ENCODE data around the gene UBQLN2.
"Not testable (repeated sequence)": the region's sequence is repeated elsewhere in the genome, so short reads cannot be mapped to it uniquely, and the experiment has no call there.

Gene UBQLN2

DNA sequence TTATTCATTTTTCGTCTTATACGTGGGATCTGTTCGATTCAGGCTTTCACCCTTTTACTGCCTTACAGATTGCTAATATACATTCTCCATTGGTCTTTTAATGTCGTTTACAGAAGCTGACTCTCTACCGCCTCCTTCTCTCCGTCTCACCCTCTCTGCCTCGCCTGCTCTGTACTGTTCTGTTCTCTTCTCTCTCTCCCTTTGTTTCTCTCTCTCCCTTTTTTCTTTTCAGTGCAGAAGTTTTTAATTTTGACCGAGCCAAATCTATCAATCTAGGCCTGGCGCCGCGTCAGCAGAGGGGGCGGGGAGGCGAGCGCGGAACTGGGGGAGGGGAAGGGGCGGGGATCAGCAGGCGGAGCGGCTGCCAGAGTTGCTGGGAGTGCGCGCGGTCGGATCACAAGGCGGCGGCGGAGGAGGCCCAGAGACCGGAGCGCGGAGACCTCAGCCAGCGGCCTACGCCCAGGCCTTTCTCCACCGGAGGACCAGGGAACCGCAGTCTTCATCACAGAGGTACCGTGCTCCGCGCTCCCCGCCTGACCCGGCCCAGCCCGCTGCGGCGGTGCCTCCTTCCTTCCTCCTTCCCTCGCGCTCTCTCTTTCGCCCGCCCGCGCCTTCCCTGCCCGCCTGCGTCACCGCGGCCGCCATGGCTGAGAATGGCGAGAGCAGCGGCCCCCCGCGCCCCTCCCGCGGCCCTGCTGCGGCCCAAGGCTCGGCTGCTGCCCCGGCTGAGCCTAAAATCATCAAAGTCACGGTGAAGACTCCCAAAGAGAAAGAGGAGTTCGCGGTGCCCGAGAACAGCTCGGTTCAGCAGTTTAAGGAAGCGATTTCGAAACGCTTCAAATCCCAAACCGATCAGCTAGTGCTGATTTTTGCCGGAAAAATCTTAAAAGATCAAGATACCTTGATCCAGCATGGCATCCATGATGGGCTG is at the start of gene UBQLN2:
UBQLN2 (plus strand) TSS at position 397 of the 931 bp plus-strand sequence; CDS start at position 644, 247 bp downstream.
- DNase-seq (ENCODE audit: low read depth) = peak; percentile 60

- DNase-seq (ENCODE audit: low read depth) = no peak
These were observed 43.8 kb upstream of the UBQLN2 start for GRCh38 chrX:56519642-56520041.

DNA sequence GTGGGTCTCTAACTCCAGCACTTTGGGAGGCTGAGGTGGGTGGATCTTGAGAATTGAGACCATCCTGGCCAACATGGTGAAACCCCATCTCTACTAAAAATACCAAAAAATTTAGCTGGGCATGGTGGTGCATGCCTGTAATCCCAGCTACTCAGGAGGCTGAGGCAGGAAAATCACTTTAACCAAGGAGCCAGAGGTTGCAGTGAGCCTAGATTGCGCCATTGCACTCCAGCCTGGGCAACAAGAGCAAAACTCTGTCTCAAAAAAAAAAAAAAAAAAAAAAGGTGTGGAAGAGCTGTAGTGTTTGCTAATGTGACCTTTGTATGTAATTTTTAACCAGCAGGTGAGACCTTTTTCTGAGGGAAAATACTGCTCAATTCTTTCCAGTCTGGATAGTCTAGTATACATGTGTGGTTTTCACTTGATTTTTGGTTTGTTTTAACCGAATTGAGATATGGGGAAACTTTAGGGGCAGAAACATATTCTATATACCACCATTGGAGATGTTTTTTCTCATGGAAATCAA is 33.9 kb upstream of the UBQLN2 start:
- DNase-seq (ENCODE audit: low read depth) = not testable (repeated sequence)

DNA sequence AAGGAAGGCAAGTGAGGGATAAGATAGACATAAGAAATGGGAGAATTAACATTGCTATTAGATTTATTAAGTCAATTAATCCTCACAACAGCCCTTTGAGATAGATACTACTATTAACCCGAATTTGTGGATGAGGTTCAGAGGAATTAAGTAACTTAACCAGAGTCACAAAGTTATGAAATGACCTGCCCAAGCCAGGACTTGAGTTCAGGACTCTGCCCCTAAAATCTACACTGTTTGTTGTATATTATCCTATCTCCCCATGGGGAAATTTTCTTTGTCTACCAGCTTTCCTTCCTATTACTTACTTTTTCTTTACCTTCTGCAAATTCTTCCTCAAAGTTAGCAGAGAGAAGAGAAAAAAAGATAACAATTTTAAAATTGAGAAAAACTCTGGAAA is 33.4 kb upstream of the UBQLN2 start:
- DNase-seq (ENCODE audit: low read depth) = no peak

GRCh38 chrX:56550667-56551066 is 12.8 kb upstream of the UBQLN2 start:
- DNase-seq (ENCODE audit: low read depth) = no peak

DNA sequence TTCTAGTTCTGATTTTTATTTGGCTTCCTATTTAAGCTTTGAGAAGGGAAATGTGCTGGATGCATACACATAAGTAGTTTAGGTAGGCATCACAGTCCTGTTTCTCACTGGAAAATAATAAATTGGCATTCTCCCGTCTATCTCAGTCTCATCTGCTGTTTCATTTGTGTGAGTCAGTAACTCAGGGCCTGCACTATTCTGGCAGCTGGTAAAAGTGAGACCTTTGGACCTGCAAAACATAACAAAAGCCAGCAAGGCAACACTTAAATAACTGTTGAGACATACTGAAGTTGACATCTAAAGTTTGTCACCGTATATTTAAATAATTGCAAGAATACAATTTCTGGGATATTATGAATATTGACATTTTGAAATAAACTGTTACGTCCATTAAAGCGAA is 8.6 kb upstream of the UBQLN2 start:
- DNase-seq (ENCODE audit: low read depth) = no peak

GRCh38 chrX:56557376-56557929 is 6.0 kb upstream of the UBQLN2 start:
- DNase-seq (ENCODE audit: low read depth) = no peak

DNA sequence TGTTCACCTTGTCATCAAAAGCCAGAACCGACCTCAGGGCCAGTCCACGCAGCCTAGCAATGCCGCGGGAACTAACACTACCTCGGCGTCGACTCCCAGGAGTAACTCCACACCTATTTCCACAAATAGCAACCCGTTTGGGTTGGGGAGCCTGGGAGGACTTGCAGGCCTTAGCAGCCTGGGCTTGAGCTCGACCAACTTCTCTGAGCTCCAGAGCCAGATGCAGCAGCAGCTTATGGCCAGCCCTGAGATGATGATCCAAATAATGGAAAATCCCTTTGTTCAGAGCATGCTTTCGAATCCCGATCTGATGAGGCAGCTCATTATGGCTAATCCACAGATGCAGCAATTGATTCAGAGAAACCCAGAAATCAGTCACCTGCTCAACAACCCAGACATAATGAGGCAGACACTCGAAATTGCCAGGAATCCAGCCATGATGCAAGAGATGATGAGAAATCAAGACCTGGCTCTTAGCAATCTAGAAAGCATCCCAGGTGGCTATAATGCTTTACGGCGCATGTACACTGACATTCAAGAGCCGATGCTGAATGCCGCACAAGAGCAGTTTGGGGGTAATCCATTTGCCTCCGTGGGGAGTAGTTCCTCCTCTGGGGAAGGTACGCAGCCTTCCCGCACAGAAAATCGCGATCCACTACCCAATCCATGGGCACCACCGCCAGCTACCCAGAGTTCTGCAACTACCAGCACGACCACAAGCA is 898 bp downstream of the UBQLN2 start:
- no peak for DNase-seq (ENCODE audit: low read depth)

DNA sequence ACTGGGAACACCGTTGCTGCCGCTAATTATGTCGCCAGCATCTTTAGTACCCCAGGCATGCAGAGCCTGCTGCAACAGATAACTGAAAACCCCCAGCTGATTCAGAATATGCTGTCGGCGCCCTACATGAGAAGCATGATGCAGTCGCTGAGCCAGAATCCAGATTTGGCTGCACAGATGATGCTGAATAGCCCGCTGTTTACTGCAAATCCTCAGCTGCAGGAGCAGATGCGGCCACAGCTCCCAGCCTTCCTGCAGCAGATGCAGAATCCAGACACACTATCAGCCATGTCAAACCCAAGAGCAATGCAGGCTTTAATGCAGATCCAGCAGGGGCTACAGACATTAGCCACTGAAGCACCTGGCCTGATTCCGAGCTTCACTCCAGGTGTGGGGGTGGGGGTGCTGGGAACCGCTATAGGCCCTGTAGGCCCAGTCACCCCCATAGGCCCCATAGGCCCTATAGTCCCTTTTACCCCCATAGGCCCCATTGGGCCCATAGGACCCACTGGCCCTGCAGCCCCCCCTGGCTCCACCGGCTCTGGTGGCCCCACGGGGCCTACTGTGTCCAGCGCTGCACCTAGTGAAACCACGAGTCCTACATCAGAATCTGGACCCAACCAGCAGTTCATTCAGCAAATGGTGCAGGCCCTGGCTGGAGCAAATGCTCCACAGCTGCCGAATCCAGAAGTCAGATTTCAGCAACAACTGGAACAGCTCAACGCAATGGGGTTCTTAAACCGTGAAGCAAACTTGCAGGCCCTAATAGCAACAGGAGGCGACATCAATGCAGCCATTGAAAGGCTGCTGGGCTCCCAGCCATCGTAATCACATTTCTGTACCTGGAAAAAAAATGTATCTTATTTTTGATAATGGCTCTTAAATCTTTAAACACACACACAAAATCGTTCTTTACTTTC is 1.8 kb downstream of the UBQLN2 start:
- DNase-seq (ENCODE audit: low read depth) = no peak

DNA sequence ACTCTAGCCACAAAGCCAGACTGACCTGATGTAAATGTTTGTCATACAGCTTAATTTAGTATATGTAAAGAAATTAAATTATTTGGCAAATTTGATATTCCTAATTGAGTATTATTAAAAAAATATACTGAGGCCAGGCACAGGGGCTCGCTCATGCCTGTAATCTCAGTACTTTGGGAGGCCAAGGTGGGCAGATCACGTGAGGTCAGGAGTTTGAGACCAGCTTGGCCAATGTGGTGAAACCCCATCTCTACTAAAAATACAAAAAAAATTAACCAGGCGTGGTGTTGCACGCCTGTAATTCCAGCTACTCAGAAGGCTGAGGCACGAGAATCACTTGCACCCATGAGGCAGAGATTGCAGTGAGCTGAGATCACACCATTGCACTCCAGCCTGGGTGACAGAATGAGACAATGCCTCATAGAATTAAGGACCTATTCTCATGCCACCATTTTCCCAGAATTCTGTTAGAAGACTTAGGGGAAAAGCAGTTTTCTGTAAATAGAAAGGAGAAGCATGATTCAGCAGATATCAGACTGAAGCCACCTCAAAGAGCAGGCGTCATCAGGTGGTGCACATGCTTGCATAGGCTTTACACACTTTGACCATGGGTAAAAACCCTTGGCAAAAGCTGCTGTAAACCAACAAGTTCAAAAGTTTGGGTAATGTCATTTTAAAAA is 6.1 kb downstream of the UBQLN2 start:
- DNase-seq (ENCODE audit: low read depth) = no peak

DNA sequence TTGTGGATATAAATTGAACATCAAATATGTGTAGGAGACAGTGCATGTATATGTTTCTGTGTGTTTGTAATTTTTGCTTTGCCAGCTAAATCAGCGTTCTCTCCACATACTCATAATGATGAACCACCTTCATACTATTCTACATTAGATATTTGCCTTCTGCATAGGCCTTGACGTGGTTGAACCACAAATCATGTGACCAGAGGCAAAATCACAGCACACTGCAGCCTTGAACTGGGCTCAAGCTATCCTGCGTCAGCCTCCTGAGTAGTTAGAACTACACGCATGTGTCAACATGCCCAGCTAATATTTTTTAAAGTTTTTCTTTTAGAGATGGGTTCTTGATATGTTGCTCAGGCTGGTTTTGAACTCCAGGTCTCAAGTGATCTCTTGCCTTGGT is 9.5 kb downstream of the UBQLN2 start:
- no peak for DNase-seq (ENCODE audit: low read depth)

DNA sequence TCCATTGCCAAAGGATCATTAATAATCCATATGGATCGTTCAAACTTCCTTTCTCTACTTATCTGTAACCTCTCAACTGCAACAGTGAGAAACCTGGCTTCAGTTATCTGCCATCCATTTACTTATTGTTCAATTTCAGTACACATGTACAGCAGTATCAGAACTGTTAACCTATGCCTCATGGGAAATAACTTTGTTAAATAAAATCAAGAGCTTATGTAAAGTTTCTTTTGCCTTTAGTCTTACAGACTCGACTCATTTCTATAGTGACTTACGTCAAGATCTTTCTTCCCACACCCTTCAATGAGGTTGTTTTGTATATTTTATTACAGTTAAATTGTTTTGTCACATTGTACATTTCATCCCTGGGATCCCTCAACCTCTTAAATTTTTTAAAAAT is 11.4 kb downstream of the UBQLN2 start:
- no peak for DNase-seq (ENCODE audit: low read depth)

DNA sequence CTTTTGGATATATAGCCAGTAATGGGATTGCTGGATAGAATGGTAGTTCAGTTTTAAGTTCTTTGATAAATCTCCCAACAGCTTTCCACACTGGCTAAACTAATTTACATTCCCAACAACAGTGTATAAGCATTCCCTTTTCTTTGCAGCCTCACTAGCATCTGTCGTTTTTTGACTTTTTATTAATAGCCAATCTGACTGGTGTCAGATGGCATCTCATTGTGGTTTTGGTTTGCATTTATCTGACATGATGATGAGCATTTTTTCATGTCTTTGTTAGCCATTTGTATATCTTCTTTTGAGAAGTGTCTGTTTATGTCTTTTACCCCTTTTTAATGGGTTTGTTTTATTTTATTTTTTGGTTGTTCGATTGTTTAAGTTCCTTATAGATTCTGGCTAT is 13.3 kb downstream of the UBQLN2 start:
- no peak for DNase-seq (ENCODE audit: low read depth)

DNA sequence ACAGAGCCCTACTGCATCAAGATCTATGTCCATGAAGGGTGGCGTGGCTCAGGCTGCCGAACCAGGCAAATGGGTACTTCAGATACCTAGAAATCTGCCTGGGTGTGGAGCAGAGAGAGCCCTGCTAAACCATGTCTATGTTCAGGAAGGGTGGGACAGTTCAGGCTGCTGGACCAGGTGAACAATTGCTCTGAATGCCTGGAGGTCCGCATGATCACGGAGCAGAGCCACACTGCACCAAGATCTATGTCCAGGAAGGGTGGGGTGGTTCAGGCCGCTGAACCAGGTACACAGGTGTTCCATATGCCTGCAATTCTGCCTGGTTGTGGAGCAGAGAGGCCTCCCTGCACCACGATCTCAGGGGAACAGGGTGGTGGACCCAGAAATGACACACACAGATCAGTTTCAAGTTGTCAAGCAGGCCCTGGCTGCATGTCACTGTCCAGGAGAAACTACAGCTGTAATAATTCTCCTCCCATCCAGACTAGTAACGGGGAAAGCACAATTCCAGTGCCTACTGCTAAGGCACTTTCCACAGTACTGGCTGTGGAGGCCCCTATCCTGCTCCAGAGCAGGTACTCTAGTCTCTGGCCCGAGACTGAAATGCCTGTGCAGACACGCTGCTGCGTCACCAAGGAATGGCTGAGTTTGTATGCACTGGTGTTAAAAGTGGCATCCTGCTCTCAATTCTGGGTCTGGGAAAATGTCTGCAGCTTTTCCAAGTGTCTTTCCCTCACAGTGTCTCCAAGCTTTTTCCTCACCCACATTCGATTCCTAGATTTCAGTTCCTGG is 25.2 kb downstream of the UBQLN2 start:
- no peak for DNase-seq (ENCODE audit: low read depth)

GRCh38 chrX:56591830-56592229 is 28.4 kb downstream of the UBQLN2 start:
- DNase-seq (ENCODE audit: low read depth) = not testable (repeated sequence)

- DNase-seq (ENCODE audit: low read depth) = no peak
These were observed 36.7 kb downstream of the UBQLN2 start for GRCh38 chrX:56600141-56600540.

DNA sequence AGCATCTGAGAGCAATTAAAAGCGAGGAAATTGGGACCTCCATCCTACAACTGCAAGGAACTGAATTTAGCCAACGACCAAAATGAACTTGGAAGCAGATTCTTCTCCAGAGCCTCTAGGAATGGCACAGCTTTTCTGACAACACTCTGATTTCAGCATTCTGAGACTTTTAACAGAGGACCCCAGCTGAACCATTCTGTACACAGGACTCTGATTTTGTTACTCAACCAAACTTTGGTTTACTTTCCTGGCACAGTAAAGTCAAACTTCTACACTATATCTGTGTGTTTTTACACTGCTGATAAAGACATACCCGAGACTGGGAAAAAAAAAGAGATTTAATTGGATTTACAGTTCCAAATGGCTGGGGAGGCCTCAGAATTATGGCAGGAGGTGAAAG is 37.6 kb downstream of the UBQLN2 start:
- DNase-seq (ENCODE audit: low read depth) = no peak

DNA sequence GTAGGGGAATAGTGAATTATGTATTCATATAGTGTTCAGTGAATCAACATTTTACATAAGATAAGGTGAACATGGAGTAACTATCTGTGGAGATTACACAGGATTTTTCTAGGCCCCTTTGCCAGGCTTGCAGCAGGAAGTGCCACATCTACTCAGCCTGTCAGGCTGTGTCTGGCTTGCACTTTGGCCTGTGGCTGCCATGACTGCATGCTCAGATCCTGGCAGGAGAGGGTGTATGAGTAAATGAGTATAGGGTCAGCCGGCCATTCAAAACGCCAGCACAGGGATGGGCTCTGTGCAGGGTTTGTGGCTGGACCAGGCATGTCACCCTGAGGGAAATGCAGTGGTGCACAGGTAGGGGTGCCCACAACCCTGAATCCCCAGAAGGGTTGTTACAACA is 51.9 kb downstream of the UBQLN2 start:
- DNase-seq (ENCODE audit: low read depth) = no peak
